PFSK-1 (cell line): Measurements from ENCODE around the gene RPTOR.

Experiments used
- FOXP2 ChIP-seq: optimal IDR thresholded peaks from 2 replicates; pipeline ENCODE3; 2011; ENCODE audit warnings: borderline replicate concordance, control low read depth, inconsistent platforms; ENCODE audit not compliant: insufficient read depth; ENCODE audit errors: extremely low read length, extremely low read depth
- POLR2AphosphoS5 ChIP-seq: IDR thresholded peaks from 2 replicates; pipeline ENCODE4 v1.6.1; 2012; ENCODE audit warnings: low read depth, mild to moderate bottlenecking, control low read depth, low read length, moderate library complexity
- SIN3A ChIP-seq: IDR thresholded peaks from 2 replicates; pipeline ENCODE4 v1.6.1; 2012; ENCODE audit warnings: mild to moderate bottlenecking, low read length, moderate library complexity, borderline replicate concordance; ENCODE audit not compliant: insufficient read depth
- TAF1 ChIP-seq: IDR thresholded peaks from 2 replicates; pipeline ENCODE4 v1.6.1; 2012; ENCODE audit warnings: low read length, control low read depth, borderline replicate concordance; ENCODE audit not compliant: insufficient read depth
- TF ChIP-seq, protein P1 (sequence below), 2 experiments: IDR thresholded peaks; 2 replicates each; pipeline versions ENCODE4 v1.6.1 to v1.8.0; 2011 to 2012; ENCODE audit warnings: low read depth in 2 of 2, low read length in 2 of 2, control low read depth in 1 of 2, inconsistent platforms in 1 of 2, mild to moderate bottlenecking in 1 of 2, moderate library complexity in 1 of 2; ENCODE audit not compliant: insufficient read depth in 1 of 2

RPTOR gene

DNA sequence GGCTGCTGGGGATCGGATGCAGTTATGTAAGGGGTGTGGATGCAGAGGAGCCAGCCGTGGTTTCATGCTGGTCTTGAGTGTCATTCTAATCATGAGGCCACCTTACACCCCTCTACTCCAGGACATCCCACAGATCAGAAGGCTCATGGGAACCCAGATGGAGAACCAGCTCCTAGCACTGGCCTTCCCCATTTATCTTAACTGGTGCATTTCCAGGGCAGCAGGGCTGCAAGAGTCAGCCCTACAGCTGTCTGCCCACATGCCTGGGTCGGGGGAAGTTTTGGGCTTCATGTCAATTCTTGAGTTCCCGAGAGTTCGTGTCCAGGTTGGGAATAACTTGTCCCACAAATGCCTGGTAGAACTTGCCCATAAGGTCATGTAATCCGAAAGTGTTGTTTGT is 29.1 kb downstream of the RPTOR start:
- no peak for TF ChIP-seq FOXP2
- no peak for TF ChIP-seq TAF1
- no peak for TF ChIP-seq SIN3A
- TF ChIP-seq, protein P1, sequence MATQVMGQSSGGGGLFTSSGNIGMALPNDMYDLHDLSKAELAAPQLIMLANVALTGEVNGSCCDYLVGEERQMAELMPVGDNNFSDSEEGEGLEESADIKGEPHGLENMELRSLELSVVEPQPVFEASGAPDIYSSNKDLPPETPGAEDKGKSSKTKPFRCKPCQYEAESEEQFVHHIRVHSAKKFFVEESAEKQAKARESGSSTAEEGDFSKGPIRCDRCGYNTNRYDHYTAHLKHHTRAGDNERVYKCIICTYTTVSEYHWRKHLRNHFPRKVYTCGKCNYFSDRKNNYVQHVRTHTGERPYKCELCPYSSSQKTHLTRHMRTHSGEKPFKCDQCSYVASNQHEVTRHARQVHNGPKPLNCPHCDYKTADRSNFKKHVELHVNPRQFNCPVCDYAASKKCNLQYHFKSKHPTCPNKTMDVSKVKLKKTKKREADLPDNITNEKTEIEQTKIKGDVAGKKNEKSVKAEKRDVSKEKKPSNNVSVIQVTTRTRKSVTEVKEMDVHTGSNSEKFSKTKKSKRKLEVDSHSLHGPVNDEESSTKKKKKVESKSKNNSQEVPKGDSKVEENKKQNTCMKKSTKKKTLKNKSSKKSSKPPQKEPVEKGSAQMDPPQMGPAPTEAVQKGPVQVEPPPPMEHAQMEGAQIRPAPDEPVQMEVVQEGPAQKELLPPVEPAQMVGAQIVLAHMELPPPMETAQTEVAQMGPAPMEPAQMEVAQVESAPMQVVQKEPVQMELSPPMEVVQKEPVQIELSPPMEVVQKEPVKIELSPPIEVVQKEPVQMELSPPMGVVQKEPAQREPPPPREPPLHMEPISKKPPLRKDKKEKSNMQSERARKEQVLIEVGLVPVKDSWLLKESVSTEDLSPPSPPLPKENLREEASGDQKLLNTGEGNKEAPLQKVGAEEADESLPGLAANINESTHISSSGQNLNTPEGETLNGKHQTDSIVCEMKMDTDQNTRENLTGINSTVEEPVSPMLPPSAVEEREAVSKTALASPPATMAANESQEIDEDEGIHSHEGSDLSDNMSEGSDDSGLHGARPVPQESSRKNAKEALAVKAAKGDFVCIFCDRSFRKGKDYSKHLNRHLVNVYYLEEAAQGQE (IDR thresholded peaks at IDR 0.05; ENCODE audit: insufficient read depth in 1 of 2, low read depth in 2 of 2, low read length in 2 of 2): no peak
- no peak for TF ChIP-seq POLR2AphosphoS5

DNA sequence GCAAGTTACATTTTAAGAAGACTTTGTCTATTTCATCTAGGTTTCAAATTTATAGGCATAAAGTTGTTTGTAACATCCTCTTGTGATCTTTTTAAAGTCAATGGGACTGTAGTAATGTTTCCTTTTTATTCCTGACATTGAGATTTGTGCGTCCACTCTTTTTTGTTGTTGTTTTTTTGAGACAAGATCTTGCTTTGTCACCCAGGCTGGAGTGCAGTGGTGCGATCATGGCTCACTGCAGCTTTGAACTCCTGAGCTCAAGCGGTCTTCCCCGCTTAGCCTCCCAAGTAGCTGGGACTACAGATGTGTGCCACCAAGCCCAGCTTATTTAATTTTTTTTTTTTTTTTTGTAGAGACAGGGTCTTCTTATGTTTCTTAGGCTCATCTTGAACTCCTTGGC is 29.9 kb downstream of the RPTOR start:
- no peak for TF ChIP-seq FOXP2

DNA sequence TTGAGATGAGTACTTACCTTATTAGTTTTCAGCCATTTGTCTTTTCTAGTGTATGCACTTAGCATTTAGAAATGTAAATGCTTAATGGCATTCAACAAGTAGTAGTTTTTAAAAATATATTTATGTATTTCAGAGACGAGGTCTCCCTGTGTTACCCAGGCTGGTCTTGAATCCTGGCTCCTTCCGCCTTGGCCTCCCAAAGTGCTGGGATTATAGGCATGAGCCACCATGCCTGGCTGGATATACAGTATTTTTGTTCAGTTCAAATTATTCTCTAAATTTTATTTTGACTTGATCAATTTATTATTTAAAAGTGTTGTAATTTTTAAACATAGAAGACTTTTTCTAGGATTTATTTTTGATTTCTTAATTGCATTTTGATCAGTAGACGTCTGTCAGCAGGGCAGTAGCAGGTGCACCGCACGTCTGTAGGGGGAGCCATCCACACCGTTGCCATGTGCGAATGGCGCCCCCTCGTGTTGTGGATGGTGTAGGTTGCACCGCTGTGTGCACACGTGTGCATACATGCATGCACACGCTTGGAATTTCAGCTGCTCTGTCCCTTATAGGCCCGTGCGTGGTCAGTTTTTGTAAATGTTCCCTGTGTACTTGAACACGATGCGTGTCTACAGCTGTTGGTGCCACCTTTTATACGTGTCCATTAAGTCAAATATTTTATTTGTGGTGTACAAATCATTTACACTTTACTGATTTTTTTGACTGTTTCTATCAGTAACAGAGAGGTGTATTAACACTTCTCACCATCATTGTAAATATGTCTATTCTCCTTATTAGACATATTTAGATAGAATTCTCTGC is 30.6 kb downstream of the RPTOR start:
- TF ChIP-seq POLR2AphosphoS5: no peak
- TF ChIP-seq, protein P1 (IDR thresholded peaks at IDR 0.05; ENCODE audit: insufficient read depth in 1 of 2, low read depth in 2 of 2, low read length in 2 of 2): peak; percentile 59 to 70; a peak in 3 of 4 replicates
- TF ChIP-seq FOXP2: peak; percentile 97
- TF ChIP-seq TAF1: no peak
- peak; percentile 88; the same call in 1 of the 2 replicates for TF ChIP-seq SIN3A

DNA sequence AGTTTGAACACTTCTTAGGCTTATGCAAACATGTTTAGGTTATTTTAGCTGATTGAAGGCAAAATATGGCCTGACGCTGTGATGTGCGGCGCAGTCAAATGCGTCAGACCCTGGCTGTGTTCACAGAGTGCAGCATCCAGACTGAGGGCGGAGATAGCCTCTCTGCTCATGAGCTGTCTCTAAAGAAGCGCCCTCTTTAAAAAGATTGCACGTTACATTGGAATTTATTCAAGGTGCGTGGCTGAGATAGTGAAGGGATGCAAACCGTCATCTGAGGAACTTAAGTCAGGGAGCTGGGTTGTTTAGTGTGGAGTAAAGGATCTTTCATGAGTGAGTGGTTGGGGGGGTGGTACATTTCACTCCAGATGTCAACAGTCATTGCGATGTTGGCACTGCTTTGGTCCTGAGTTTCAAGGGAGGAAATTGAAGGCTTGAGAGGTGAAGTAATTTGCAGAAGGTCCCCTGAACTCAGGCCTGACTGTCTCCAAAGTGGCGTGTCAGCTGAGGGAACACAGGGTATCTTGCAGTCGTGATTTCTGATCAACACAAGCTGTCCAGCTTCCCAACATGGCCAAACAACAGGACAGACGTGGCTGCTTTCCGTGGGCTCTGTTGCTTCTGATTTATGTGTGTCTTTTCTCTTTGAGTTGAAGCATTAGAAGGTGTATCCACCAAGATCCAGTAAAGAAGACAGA is 33.4 kb downstream of the RPTOR start:
- TF ChIP-seq POLR2AphosphoS5: no peak
- no peak for TF ChIP-seq SIN3A
- no peak for TF ChIP-seq FOXP2

DNA sequence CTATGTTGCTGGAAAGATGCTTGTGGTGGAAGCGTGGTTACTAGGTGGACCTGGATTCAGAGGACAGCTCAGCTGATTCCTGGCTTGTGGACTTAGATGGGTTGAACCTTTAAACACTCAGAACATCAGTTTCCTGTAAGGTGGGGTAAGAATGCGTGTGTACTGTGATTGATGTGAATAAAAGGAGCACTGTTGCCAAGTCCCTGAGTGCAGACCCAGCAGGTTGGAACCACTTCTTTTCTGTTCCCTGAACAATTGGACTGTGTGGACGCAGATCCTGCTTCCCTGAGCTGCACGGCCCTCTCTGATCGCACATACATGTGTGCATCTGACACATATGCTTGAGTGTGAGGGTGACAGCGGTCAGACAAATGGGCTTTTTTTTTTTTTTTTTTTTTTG is 37.5 kb downstream of the RPTOR start:
- no peak for TF ChIP-seq TAF1

DNA sequence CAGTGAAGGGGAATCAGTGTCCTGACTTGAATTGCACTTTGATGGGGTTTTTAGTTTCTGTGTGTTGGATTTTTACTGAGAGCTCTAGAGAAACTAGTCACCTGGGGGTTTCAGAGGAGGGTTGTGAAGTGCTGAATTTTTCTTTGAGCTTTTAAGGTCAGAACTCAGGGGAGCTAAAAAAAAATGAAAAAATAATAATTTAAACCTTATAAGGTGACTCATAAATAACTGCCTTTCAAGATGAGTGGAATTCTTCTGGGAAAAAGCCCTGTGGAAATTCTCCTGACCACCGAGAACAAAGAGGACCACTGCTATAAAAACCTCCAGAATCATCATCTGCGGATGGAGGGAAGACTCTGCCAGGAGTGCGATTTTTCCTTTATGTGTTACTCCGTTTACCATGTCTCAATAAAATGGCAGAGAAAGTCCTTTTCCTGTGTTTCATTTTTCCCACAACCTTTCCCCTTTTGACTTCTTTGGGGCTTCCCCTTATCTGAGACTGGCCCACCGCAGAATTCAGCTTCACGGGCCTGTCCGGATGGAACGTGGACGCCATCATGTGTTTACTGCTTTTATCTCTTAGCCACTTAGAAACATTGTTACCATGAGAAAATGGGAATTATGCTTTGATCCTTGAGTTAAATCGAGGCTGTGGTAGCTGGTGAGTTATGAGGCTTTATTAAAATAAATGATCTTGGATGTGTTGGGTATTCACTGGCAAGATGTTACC is 39.7 kb downstream of the RPTOR start:
- TF ChIP-seq TAF1 (no peak), FOXP2 (no peak)
- TF ChIP-seq, protein P1 (IDR thresholded peaks at IDR 0.05; ENCODE audit: insufficient read depth in 1 of 2, low read depth in 2 of 2, low read length in 2 of 2): no peak
